Colonic mucosa (tissue), 4 donors: ENCODE results near the gene HNF1B. TPM values are rescaled to one million over a fixed set of nuclear protein-coding genes. Genes with fewer than 3 reads are reported as not detected.
A peak's percentile ranks its signal among the peaks of the same experiment; 100 is the strongest.

Experiments used
- DNase-seq: peaks from one replicate; pipeline ENCODE4 v3.0.0-alpha.2; 2020
- H3K27ac ChIP-seq: fragments of 200-600 bp; one replicate; pipeline ENCODE4 v1.8.0; 2021
- H3K27me3 ChIP-seq: fragments of 200-600 bp; one replicate; pipeline ENCODE4 v1.8.0; 2021
- H3K36me3 ChIP-seq: fragments of 200-600 bp; one replicate; pipeline ENCODE4 v1.8.0; 2021
- H3K4me1 ChIP-seq: fragments of 200-600 bp; one replicate; pipeline ENCODE4 v1.8.0; 2021; ENCODE audit warnings: mild to moderate bottlenecking
- H3K4me3 ChIP-seq: fragments of 200-600 bp; one replicate; pipeline ENCODE4 v1.8.0; 2021
- H3K9ac ChIP-seq, 2 donors: one replicate each; pipeline ENCODE4 v1.7.0; 2013; ENCODE audit warnings: control low read depth in 2 of 2, low read depth in 2 of 2, low read length in 2 of 2
- H3K9me3 ChIP-seq: fragments of 200-600 bp; one replicate; pipeline ENCODE4 v1.8.0; 2021
- CTCF ChIP-seq: fragments of 200-600 bp; IDR thresholded peaks from one replicate; pipeline ENCODE4 v1.8.0; 2022; ENCODE audit warnings: antibody characterized with exemption, mild to moderate bottlenecking
- intact Hi-C: fragments of 100-400 bp; cut with DNase I; formaldehyde crosslinking; loops from one replicate; pipeline ENCODE4 v1.14.1; 2022
- total RNA-seq, 2 donors: library from RNA; stranded (reverse); fragmentation: NEBNext Ultra II Directional in 1 of 2; extraction: Animal tissue kit (Norgen Biotek cat#: 25700) in 1 of 2; gene quantifications; one replicate each; pipeline ENCODE4 v1.2.1, GENCODE V29; 2021
- donor health status: healthy.
- donor health status: DM: no; HTN: no; CAD: no.
- donor health status: DM: no; HTN: no; CAD: no.

The HNF1B gene
- total RNA-seq, 2 donors from 2014 or later: 28.0 to 34.8 TPM

GRCh38 chr17:37664214-37664613 lies 80.6 kb downstream of the HNF1B start:
- Histone ChIP-seq H3K9me3 (no peaks in the 10 kb centered on the region), H3K27me3 (no peaks in the 10 kb centered on the region), H3K36me3 (no peaks in the 10 kb centered on the region), H3K27ac (no peak overlapping the region), H3K4me3 (no peak overlapping the region), H3K4me1 (no peaks in the 10 kb centered on the region), H3K9ac (no peak overlapping the region)
- TF ChIP-seq CTCF: no peak
- no peak for DNase-seq
- intact Hi-C loops: no loop called here

GRCh38 chr17:37662353-37662752 lies 82.5 kb downstream of the HNF1B start:
- DNase-seq: peak; percentile 35
- no peaks in the 10 kb centered on the region for H3K4me1 ChIP-seq
- H3K36me3 ChIP-seq: no peaks in the 10 kb centered on the region
- no peaks in the 10 kb centered on the region for H3K27me3 ChIP-seq
- intact Hi-C loops: no loop called here
- peak overlapping the region; percentile 42 for H3K27ac ChIP-seq
- no peak for TF ChIP-seq CTCF
- H3K4me3 ChIP-seq: no peak overlapping the region
- peak overlapping the region in 1 of 2 donors; percentile 13 for H3K9ac ChIP-seq
- H3K9me3 ChIP-seq: no peaks in the 10 kb centered on the region

DNA sequence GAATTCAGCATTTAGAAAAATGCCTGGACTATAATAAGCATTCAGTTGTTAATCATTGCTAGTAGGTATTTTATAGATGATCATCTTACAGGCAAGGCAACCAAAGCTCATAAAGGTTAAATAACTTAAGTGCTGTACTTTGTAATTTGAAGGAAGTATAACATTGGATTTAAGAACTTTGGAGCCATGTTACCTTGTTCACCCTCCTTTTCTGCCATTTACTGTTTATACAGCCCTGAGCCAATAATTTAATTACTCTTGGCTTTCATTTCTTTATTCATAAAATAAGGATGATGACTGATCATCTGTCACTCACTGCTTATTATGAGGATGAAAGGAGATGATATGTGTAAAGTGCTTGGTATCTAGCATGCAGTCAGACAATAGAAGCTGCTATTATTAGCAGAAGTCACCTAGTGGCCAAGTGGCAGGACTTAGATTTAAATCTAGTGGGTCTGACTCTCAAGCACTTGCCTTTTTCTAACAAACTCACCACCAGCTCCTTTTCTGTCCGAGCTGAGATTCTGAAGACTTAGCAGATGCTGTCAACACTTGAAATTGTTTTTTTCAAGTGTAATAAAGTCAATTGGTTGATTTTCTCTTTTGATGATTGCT lies 83.4 kb downstream of the HNF1B start:
- no peak for DNase-seq
- no peak for TF ChIP-seq CTCF

DNA sequence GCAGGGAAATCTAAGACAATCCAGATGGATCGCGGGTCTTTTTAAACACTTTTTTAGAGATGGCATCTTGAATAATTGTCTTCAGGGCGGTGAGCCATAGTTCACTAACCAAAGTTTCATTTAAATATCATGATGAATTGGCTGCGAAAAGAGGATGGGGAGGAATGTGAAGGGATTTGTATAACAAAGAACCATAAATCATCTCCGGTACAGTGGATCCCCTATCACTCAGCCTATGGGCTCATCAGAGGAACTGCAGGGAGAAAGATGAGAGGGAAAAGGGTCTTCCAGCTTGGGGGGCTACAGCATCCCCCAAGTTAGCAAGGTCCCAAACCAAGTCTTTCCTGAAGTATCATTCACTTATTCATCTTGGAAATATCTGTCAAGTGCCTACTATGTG lies 84.9 kb downstream of the HNF1B start:
- no peak for DNase-seq
- H3K36me3 ChIP-seq: no peaks in the 10 kb centered on the region
- intact Hi-C loops: loop anchor here (10.0 kb wide), 1 partner anchor 105 kb away; no protein-coding TSS in a partner anchor
- no peaks in the 10 kb centered on the region for H3K9me3 ChIP-seq
- no peak overlapping the region for H3K27ac ChIP-seq
- TF ChIP-seq CTCF: no peak
- H3K9ac ChIP-seq: no peak overlapping the region
- no peaks in the 10 kb centered on the region for H3K27me3 ChIP-seq
- H3K4me1 ChIP-seq: no peaks in the 10 kb centered on the region
- H3K4me3 ChIP-seq: no peak overlapping the region

More for the DNA sequence above, 83.4 kb downstream of the HNF1B start:
- intact Hi-C loops: no loop called here
- no peak overlapping the region for H3K9ac ChIP-seq
- peak overlapping the region; percentile 42 for H3K27ac ChIP-seq
- H3K36me3 ChIP-seq: no peaks in the 10 kb centered on the region
- no peaks in the 10 kb centered on the region for H3K4me1 ChIP-seq
- no peaks in the 10 kb centered on the region for H3K9me3 ChIP-seq
- no peak overlapping the region for H3K4me3 ChIP-seq
- H3K27me3 ChIP-seq: no peaks in the 10 kb centered on the region

- Histone ChIP-seq H3K9ac (no peak overlapping the region), H3K4me1 (no peaks in the 10 kb centered on the region), H3K36me3 (no peaks in the 10 kb centered on the region), H3K27me3 (no peaks in the 10 kb centered on the region), H3K9me3 (no peaks in the 10 kb centered on the region), H3K27ac (no peak overlapping the region), H3K4me3 (no peak overlapping the region)
- TF ChIP-seq CTCF: no peak
- DNase-seq: no peak
- intact Hi-C loops: loop anchor here (10.0 kb wide), 1 partner anchor 108 kb away; no protein-coding TSS in a partner anchor
Observed at GRCh38 chr17:37657202-37657601, 87.7 kb downstream of the HNF1B start.
